Activated CD4-positive, CD25-positive, alpha-beta regulatory T cell (primary cell): ENCODE results near the gene SPECC1.
"Not testable (repeated sequence)": the region's sequence is repeated elsewhere in the genome, so short reads cannot be mapped to it uniquely, and the experiment has no call there.

Source experiments
- DNase-seq, 4 experiments: peaks; one replicate each; lab custom pipeline; 2025; lab: John Stamatoyannopoulos, UW

Gene SPECC1

DNA sequence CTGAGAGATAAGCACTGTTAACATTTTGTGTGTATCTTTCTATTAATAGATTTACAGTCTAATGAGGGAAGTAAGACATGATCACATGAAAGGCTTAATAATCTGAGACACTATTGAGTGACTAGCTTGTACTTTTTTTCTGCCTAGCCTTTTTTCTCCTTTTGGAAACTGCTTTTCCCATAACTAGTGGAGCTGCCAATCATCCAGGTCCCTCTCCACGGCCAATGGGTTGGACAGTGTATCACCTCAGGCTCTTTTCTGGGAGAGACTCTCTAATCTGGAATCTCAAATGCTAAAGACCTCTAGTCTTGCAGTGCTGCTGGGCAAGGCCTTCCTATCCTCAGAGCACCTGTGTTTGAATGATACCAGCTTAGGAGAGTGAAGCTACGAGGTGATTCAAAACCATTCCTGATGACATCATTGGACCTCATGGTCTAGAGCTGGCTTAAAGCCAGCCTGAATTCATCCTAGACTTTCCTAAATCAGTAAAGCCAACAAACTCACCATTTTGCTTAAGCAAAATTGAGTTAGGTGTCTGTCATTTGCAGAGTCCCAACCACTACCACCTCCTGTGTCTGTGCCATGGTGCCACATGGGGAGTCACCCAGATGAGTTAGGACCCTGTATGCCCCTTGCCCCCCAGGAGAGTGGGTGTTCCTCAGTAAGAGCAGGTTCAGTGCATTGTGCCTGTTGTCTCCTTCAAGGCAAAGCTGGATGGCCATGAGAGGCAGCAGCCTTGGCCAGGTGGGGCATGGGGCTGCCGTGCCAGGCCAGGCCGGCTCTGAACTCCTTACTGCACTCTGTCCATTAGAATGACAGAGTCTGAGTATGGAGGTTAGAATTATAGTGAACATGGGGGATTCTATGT is 62.9 kb downstream of the SPECC1 start:
- no peak for DNase-seq

GRCh38 chr17:20072692-20072992 is 63.5 kb downstream of the SPECC1 start:
- no peak for DNase-seq

DNA sequence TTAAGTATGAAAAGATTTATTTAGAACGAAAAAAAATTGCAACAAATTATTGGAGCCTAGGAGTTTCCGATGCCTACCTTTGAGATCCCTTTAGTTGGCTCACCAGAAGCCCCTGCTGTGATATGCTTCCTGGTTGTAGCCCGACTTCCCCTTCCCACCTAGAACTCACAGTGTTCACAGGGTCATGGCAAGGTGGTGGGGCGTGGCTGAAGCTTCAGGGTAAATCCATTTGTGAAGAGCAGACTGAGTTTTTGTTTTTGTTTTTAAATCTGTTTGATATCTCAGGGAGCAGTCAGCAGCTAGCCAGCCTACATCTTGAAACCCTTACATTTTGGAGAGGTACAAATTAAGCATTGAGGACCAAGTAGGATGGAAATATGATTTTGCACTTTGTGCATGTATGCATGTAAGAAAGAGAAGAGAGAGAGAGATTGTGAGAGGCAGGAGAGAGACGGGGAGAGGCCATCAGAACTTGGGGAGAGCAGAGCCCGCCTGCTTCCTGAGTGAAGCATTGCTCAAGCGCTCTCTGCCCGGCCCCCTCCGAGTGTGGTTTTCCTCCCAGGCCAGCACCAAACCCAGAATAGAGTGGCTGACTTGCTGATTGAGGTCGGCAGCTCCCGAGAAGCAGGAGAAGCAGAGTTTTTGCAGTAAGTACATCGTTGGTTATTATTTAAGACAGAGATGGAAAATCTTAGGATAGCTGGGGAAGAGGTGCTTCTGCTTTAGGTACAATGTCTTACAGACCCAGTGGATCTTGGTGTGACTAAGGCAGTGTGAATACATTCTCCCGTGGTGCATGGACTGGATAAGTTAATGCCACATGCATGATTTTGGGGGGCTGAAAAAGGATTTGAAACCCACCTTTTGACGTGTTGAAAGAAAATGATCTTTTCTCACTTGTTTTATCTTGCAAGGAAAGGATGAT is 64.2 kb downstream of the SPECC1 start:
- no peak for DNase-seq

- no peak for DNase-seq
These were observed 64.8 kb downstream of the SPECC1 start for GRCh38 chr17:20074001-20074400.

- no peak for DNase-seq
These were observed 65.3 kb downstream of the SPECC1 start for GRCh38 chr17:20074489-20074888.

DNA sequence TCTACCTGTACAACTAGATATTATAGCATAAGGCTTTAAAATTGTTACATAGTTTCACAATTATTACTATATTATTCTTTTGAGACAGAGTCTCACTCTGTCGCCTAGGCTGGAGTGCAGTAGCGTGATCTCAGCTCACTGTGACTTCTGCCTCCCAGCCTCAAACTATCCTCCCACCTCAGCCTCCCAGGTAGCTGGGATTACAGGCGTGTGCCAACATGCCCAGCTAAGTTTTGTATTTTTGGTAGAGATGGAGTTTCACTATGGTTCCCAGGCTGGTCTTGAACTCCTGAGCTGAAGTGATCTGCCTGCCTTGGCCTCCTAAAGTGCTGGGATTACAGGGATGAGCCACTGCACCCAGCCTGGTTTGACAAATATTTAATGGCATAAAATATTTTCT is 67.0 kb downstream of the SPECC1 start:
- DNase-seq: not testable (repeated sequence)

DNA sequence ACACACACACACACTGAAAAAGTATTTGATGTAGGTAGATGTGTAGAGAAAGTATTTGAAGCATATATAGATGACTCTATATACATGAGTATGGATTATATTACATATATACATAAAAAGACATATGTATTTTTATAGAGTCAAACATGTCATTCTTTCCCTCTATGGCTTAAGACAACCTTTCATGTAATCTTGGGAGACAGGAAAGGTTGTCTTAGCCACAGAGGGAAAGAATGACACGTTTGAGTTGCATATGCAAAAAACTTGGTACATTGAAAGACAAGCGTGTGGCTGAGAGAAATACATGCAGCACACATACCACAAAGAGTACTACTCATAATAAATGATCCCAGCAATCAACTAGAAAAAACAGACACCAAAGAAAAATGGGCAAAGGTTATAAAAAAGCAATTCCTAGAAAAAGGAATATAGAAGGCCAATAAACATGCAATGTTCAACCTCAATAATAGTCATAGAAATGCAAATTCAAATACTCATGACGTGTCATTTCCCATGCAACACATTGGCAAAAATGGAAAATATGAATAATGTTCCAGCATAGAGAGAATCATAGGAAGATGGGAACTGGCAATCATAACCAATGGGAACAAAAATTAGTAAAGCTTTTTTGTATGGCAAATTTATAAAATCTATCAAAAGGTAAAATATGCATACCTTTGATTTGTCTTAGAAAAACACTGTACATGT is 69.0 kb downstream of the SPECC1 start:
- no peak for DNase-seq

DNA sequence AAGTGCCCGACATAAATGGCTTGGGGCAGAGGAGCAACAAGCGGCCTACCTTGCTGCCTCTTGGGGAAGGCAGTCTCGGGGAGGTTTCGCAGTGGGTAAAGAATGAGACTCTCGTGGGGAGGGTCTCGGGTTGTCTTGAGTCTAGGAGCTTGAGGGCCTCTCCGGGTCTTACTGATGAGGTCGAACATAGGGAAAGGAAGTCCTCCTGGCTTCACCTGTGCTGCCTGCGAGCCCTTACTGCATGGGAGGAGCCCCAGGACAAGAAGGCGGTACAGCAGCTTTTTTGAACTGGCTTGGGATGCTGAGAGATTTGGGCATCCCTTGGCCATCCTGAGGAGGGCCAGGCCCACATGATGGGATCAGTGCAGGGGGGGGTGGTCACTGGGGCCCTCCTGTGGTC is 71.4 kb downstream of the SPECC1 start:
- no peak for DNase-seq

GRCh38 chr17:20083156-20083859 is 74.1 kb downstream of the SPECC1 start:
- no peak for DNase-seq

- DNase-seq: no peak
These were observed 75.6 kb downstream of the SPECC1 start for GRCh38 chr17:20084621-20085282.

DNA sequence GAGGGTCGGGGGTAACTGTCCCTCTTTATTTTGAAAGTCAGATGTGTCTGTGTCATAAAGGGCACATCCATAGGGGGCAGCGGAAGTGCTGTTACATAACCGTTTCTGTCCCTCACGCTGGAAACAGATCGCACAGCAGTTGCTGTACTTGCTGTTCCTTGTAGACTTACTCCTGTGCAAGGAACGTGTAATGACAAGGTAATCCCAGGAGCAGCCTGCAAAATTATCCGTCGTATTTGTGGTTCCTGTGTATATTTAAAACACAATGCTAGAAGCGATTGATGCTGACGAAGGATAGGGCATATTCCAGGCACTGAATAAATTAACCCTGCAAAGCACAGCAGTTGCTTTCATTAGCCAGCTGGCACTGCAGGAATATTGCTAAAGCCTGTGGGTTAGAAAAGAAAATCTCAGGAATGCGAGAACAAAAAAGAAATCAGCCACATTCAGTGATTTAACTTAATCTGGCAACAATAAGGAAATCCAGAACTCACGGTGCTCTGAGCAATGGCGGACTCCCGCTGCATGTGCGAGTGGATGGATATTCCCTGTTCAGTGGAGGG is 76.2 kb downstream of the SPECC1 start:
- no peak for DNase-seq

- no peak for DNase-seq
These were observed 77.4 kb downstream of the SPECC1 start for GRCh38 chr17:20086416-20087076.

- DNase-seq: no peak
These were observed 78.5 kb downstream of the SPECC1 start for GRCh38 chr17:20087538-20088250.

DNA sequence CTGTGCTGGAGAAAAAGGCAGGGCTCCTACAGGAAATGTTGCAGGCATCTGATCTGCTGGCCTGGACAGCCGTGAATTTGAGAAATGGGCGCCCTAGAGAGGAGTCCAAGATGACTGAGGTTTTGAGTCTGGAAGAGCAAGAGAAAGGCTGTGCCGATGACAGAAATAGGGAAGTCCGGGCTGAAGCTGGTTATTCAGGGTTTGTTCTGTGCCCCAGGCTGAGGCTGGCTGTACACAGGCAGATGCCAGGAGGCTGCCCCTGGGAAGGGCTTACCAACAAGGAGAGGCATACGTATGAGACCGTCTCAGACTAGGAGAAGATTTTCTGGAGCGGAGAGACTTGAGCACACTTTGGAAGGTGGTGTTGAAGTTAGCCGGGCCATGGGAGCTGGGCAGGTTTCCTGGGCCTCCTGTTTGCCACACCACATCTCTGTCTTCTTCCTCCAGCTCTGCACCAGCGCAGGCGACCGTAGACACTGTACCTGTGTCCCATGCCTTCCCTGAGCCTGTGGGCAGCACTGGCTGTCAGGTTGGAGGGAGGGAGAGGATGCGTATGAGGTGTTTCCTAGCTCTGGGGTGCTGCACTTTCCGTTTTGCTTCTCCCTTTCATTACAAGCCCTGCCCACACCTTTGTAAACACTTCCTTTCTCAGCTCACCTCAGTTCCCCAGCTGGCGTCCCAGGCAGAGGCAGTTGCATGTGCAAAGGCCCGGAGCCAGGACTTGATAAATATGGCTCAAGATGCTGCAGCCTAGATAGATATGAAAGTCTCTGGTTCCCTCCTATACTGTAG is 80.8 kb downstream of the SPECC1 start:
- no peak for DNase-seq

DNA sequence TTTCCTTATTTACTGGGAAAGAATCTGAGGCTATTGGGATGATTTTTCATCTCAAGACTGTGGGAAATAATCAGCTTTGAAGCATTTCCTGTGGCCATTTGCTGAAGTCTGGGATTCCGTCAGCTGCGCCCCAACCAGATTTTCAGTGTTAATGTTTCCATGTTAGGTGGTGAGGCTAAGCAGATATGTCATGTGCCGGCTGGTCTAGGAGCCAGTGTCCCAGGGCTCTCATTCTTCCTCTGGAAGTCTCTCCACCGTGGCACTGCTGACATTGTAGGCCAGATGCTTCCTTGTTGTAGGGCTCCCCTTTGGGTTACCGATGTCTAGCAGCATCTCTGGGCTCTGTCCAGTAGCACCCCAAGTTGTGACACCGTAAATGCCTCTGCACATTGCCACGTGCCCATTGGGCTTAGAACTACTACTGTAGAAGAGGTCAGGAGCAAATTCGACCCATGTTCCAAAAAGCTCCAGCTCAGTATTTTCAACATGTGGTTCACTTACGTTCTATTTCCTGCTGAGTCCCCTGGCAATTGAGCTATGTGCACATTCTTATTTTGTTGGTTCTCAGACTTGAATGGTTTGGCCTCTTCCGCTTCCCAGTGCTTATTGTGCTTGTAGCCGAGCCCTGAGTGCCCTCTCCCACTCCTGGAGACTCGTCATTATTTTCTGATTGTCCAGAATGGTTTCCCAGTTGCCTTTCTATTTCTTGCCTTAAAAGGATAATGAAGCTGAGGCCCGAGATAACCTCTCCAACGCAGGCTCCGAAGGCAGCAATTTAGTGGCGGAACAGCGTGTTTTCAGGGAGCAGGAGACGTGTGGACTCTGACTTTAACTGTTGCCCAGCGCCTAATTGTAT is 82.2 kb downstream of the SPECC1 start:
- no peak for DNase-seq

DNA sequence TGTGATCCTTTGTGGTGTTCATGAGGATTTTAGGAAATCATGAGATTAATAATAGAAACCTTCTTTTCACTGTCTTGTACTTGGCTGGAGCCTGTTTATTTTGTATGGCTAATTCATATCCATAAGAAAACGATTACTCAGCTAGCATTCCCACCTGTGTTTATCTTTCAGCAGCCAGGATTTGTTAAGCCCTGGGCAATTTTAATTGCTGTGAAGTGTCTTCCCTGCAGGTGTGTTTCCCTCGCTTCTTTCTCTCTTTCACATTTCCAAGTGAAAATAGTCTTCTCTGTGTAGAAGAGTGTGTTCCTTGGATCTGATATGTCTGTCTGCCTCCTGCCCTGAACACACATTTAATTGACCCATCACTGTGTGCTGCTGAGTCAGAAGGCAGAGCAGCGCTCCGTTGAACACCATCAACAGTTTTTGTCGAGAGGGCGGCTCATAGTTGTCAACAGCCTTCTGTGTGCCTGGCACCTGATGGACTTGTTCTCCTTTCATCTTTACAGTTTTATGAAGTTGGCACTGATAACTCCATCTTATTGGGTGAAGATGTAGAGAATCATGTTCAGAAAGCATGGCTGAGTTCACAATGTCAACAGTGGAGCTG is 83.2 kb downstream of the SPECC1 start:
- DNase-seq: no peak

DNA sequence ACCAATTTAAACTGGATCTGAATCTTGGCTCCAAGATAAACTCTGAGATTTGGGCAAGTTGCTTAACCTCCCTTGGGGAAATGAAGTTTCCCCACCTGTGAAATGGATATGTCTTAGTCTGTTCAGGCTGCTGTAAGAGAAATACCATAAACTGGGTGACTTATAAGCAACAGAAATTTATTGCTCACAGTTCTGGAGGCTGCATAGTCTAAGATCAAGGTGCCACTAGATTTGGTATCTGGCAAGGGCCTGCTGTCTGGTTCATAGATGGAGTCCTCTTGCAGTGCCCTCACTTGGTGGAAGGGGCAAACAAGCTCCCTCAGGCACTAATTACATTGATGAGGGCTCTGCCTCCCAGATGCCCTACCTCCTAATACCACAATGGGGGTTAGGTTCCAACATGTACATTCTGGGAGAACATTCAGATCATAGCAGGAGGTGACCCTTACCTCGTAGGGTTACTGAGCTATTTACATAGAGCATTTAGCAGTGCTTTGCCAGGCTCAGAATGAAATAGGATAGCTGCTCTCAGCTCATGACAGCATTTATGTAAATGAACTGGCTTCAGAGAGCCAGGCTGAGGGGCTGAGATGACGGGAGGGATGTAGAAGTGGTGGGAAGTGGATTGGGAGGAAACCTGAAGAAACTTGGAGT is 83.9 kb downstream of the SPECC1 start:
- DNase-seq: no peak
